ENCODE measurements around the gene ISG15. TPM values are rescaled to one million over a fixed set of nuclear protein-coding genes. Genes with fewer than 3 reads are reported as not detected.
"Not testable (repeated sequence)": the region's sequence is repeated elsewhere in the genome, so short reads cannot be mapped to it uniquely, and the experiment has no call there.

The ISG15 gene
- total and polyA plus RNA-seq, 2 of the 13 experiments (the other 11 are each of a cell fraction or from before 2014, with no cell fraction given), result 42.1 to 54.9 TPM

DNA sequence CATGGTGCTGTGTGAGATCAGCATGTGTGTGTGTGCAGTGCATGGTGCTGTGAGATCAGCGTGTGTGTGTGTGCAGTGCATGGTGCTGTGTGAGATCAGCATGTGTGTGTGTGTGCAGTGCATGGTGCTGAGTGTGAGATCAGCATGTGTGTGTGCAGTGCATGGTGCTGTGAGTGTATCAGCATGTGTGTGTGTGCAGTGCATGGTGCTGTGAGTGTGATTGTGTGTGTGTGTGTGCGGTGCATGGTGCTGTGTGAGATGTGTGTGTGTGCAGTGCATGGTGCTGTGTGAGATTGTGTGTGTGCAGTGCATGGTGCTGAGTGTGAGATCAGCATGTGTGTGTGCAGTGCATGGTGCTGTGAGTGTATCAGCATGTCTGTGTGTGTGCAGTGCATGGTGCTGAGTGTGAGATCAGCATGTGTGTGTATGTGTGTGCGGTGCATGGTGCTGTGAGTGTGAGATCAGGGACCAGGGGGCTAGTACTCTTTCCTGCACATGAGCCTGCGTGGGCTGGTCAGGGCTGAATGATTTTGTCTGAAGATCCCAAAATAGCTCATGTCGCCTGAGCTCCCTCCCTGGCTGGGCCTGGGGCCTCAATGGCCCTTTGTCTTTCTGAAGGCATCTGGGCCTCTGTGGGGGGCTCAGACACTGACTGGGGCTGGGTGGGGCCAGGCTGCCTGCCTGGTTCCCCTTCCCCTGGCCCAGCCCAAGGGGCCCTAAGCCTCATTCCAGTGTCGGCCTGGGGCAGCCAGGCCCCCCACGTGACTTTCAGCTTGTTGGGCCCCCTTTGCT lies 17.8 kb downstream of the ISG15 start:
- in situ Hi-C loops (cut with HindIII; ENCODE audit: extremely low pct_ligation_motif_present, low pct_unique_long_range_greater_than_20kb); DNase-seq (ENCODE audit: low spot score); H4K20me1 ChIP-seq (ENCODE audit: insufficient read depth, low read length); H3K79me2 ChIP-seq (ENCODE audit: insufficient read depth, low read length); POLR2A ChIA-PET; H3K9ac ChIP-seq (ENCODE audit: insufficient read depth, low read depth, low read length); H3K4me3 ChIP-seq (replicated peaks in 1 of 3; ENCODE audit: insufficient read depth in 1 of 3, low read depth in 2 of 3, low read length in 3 of 3); H3K27me3 ChIP-seq (ENCODE audit: control insufficient read depth in 1 of 2, insufficient read depth in 2 of 2, low read length in 2 of 2); FAIRE-seq; H2AFZ ChIP-seq (ENCODE audit: low read length); H3K9me3 ChIP-seq (ENCODE audit: low read length); intact Hi-C loops (cut with micrococcal nuclease; ENCODE audit: unreplicated experiment); H3K27ac ChIP-seq (ENCODE audit: extremely low read length, insufficient read depth, low read length); H3K4me2 ChIP-seq (ENCODE audit: low read depth, low read length); ATAC-seq; CTCF ChIA-PET (ENCODE audit: low intra/inter-chr PET ratio, low total read pairs); BruUV-seq (replicated peaks): not testable (repeated sequence)
- Histone ChIP-seq H3K4me1 (ENCODE audit: insufficient read depth, low read length) (peaks cover 23% of the 10 kb centered on the region), H3K36me3 (replicated peaks in 1 of 2; ENCODE audit: control insufficient read depth in 1 of 2, insufficient read depth in 2 of 2, low read length in 2 of 2) (peaks cover 6 to 14% of the 10 kb centered on the region in 2 experiments; a peak in 3 of 5 replicates)
- TF ChIP-seq MNT (IDR thresholded peaks at IDR 0.05) (0 out of 2 replicates have a peak, but pooled peaks have one; percentile 26), AGO2 (optimal IDR thresholded peaks at IDR 0.05; ENCODE audit: low read depth, low read length) (peak; percentile 25), ZNF646 (CRISPR knock-in tag; IDR thresholded peaks at IDR 0.05) (peak; percentile 79)
- 93% methylated on average over 3 of the region's 7 CpGs for WGBS (ENCODE audit: low lambda C conversion rate)

All from HepG2 (cell line).